OCI-LY3 (cell line): ENCODE measurements around the gene SLC38A10.

Source experiments
- H2AFZ ChIP-seq: fragments of 200-600, 300-600 bp; shearing (Covaris generic); 2 replicates; pipeline ENCODE4 v1.6.0; 2014; ENCODE audit warnings: antibody characterized with exemption, low read depth, low read length
- H3K27ac ChIP-seq: fragments of 200-600, 300-600 bp; sonication (generic); 2 replicates; pipeline ENCODE4 v1.5.1; 2014; ENCODE audit warnings: mild to moderate bottlenecking, low read length, moderate library complexity, mixed read lengths
- H3K27me3 ChIP-seq: fragments of 200-600, 300-600 bp; sonication (generic); 2 replicates; pipeline ENCODE4 v1.6.1; 2014; ENCODE audit warnings: low read depth, low read length, mixed read lengths
- H3K36me3 ChIP-seq: fragments of 200-600, 300-600 bp; sonication (generic); replicated peaks from 2 replicates; pipeline ENCODE3; 2014; ENCODE audit warnings: low read depth, low read length, mixed read lengths
- H3K4me1 ChIP-seq: fragments of 300-600, 200-600 bp; sonication (generic); 2 replicates; pipeline ENCODE4 v1.6.1; 2014; ENCODE audit warnings: low read length, mixed read lengths
- H3K4me2 ChIP-seq: fragments of 200-600, 300-600 bp; sonication (generic); 2 replicates; pipeline ENCODE4 v1.6.1; 2014; ENCODE audit warnings: low read length, mixed read lengths
- H3K4me3 ChIP-seq: fragments of 300-600, 200-600 bp; sonication (generic); 2 replicates; pipeline ENCODE4 v1.5.1; 2014; ENCODE audit warnings: antibody characterized with exemption, mild to moderate bottlenecking, low read length, moderate library complexity
- H3K79me2 ChIP-seq: fragments of 300-600, 200-600 bp; shearing (Covaris generic); 2 replicates; pipeline ENCODE4 v1.6.1; 2014; ENCODE audit warnings: mild to moderate bottlenecking, low read length, mixed read lengths
- H3K9ac ChIP-seq: fragments of 300-600, 200-600 bp; shearing (Covaris generic); 2 replicates; pipeline ENCODE4 v1.6.0; 2014; ENCODE audit warnings: mild to moderate bottlenecking, low read length, moderate library complexity
- H3K9me3 ChIP-seq: fragments of 200-600, 300-600 bp; shearing (Covaris generic); 2 replicates; pipeline ENCODE4 v1.6.1; 2014; ENCODE audit warnings: low read length, mixed read lengths; ENCODE audit not compliant: insufficient read depth
- H4K20me1 ChIP-seq: fragments of 200-600, 300-600 bp; sonication (generic); 2 replicates; pipeline ENCODE4 v1.6.1; 2016; ENCODE audit warnings: low read length, mixed read lengths; ENCODE audit not compliant: insufficient read depth
- CTCF ChIP-seq: fragments of 200-600, 300-600 bp; sonication (generic); IDR thresholded peaks from 2 replicates; pipeline ENCODE4 v1.5.1; 2014; ENCODE audit warnings: antibody characterized with exemption, low read length, low read depth
- EZH2phosphoT487 ChIP-seq: fragments of 200-600 bp; shearing (Covaris generic); IDR thresholded peaks from 2 replicates; pipeline ENCODE4 v1.6.1; 2018; ENCODE audit warnings: antibody characterized with exemption, mixed run types, low read depth

SLC38A10 gene

GRCh38 chr17:81290230-81290629 is 4.9 kb downstream of the SLC38A10 start:
- TF ChIP-seq EZH2phosphoT487: no peak
- Histone ChIP-seq H3K4me2 (no peak overlapping the region), H4K20me1 (peaks cover 24% of the 10 kb centered on the region; the same call in 1 of the 2 replicates), H3K27ac (no peak overlapping the region), H3K4me1 (peaks cover 5% of the 10 kb centered on the region; the same call in 1 of the 2 replicates), H3K27me3 (no peaks in the 10 kb centered on the region), H3K4me3 (no peak overlapping the region), H3K36me3 (peaks cover 22% of the 10 kb centered on the region), H3K79me2 (peaks cover 81% of the 10 kb centered on the region), H3K9me3 (no peaks in the 10 kb centered on the region), H3K9ac (no peak overlapping the region), H2AFZ (no peak overlapping the region)

GRCh38 chr17:81289627-81290026 is 5.5 kb downstream of the SLC38A10 start:
- Histone ChIP-seq H4K20me1 (peaks cover 26% of the 10 kb centered on the region; the same call in 1 of the 2 replicates), H3K9ac (no peak overlapping the region), H2AFZ (no peak overlapping the region), H3K36me3 (peaks cover 24% of the 10 kb centered on the region), H3K4me3 (no peak overlapping the region), H3K9me3 (no peaks in the 10 kb centered on the region), H3K79me2 (peaks cover 77% of the 10 kb centered on the region), H3K4me2 (no peak overlapping the region), H3K27ac (no peak overlapping the region), H3K27me3 (no peaks in the 10 kb centered on the region), H3K4me1 (peaks cover 5% of the 10 kb centered on the region; the same call in 1 of the 2 replicates)
- TF ChIP-seq EZH2phosphoT487 (no peak), CTCF (no peak)

GRCh38 chr17:81288715-81289114 is 6.4 kb downstream of the SLC38A10 start:
- Histone ChIP-seq H2AFZ (no peak overlapping the region), H3K36me3 (peaks cover 24% of the 10 kb centered on the region), H3K4me3 (no peak overlapping the region), H3K79me2 (peaks cover 68% of the 10 kb centered on the region), H4K20me1 (peaks cover 26% of the 10 kb centered on the region; the same call in 1 of the 2 replicates), H3K27ac (no peak overlapping the region), H3K9ac (no peak overlapping the region), H3K9me3 (no peaks in the 10 kb centered on the region), H3K4me1 (peaks cover under 1% of the 10 kb centered on the region; the same call in 1 of the 2 replicates), H3K27me3 (no peaks in the 10 kb centered on the region), H3K4me2 (no peak overlapping the region)
- TF ChIP-seq EZH2phosphoT487: no peak
- TF ChIP-seq CTCF: no peak

- Histone ChIP-seq H3K27me3 (no peaks in the 10 kb centered on the region), H3K4me3 (no peak overlapping the region), H3K27ac (no peak overlapping the region), H4K20me1 (peaks cover 26% of the 10 kb centered on the region; the same call in 1 of the 2 replicates), H3K4me1 (no peaks in the 10 kb centered on the region), H3K79me2 (peaks cover 61% of the 10 kb centered on the region), H2AFZ (no peak overlapping the region), H3K9ac (no peak overlapping the region), H3K36me3 (peaks cover 28% of the 10 kb centered on the region), H3K9me3 (no peaks in the 10 kb centered on the region), H3K4me2 (no peak overlapping the region)
- no peak for TF ChIP-seq EZH2phosphoT487
- no peak for TF ChIP-seq CTCF
Measured at GRCh38 chr17:81287741-81288430, 7.2 kb downstream of the SLC38A10 start.
